Natural killer cell treated with Interleukin-12 subunit alpha and Interleukin-12 subunit beta and Interleukin-15 and Interleukin-18, amount 100 ng/mL, for 72 hours (primary cell): ENCODE results near the gene ATE1. TPM values are rescaled to one million over a fixed set of nuclear protein-coding genes. Genes with fewer than 3 reads are reported as not detected.

Experiments
- ATAC-seq, 2 donors: fragments of 150-1000 bp; cut with Tn5 transposase in 1 of 2; sonication (Bioruptor Pico), chemical (Tn5 transposase) in 1 of 2; 2 replicates each; pipeline ENCODE4 v1.10.0; 2021
- DNase-seq: peaks from one replicate; pipeline ENCODE4 v3.0.0; 2022; ENCODE audit warnings: low spot score
- H3K27ac Mint-ChIP-seq, 2 donors: 1 replicate in 1 of 2; 2 replicates in 1 of 2; pipeline ENCODE4 v1.8.0; 2022; ENCODE audit warnings: mixed read lengths in 2 of 2, mild to moderate bottlenecking in 1 of 2, moderate library complexity in 1 of 2
- H3K27me3 Mint-ChIP-seq, 2 donors: 1 replicate in 1 of 2; 2 replicates in 1 of 2; pipeline ENCODE4 v1.8.0; 2022; ENCODE audit warnings: mixed read lengths in 2 of 2
- H3K36me3 Mint-ChIP-seq: one replicate; pipeline ENCODE4 v1.8.0; 2022; ENCODE audit warnings: mixed read lengths
- H3K4me1 Mint-ChIP-seq, 2 donors: 1 replicate in 1 of 2; 2 replicates in 1 of 2; pipeline ENCODE4 v1.8.0; 2022; ENCODE audit warnings: low read depth in 2 of 2, mixed read lengths in 2 of 2, mild to moderate bottlenecking in 1 of 2
- H3K4me3 Mint-ChIP-seq: one replicate; pipeline ENCODE4 v1.8.0; 2022; ENCODE audit warnings: mixed read lengths
- H3K9me3 Mint-ChIP-seq: 2 replicates; pipeline ENCODE4 v1.8.0; 2022; ENCODE audit warnings: mixed read lengths
- total RNA-seq, 2 donors: library from RNA; stranded (reverse); gene quantifications; one replicate each; pipeline ENCODE4 v1.2.3, GENCODE V29; 2022

Gene ATE1
- total RNA-seq, 2 donors from 2014 or later = 27.7 to 32.6 TPM

- H3K36me3 Mint-ChIP-seq = no peaks in the 10 kb centered on the region
- DNase-seq (no peak), ATAC-seq (no peak)
- no peak overlapping the region for H3K4me3 Mint-ChIP-seq
- H3K27me3 Mint-ChIP-seq = no peaks in the 10 kb centered on the region
- no peak overlapping the region for H3K27ac Mint-ChIP-seq
- H3K4me1 Mint-ChIP-seq = peaks cover 0 to 15% of the 10 kb centered on the region in 2 donors
- no peaks in the 10 kb centered on the region for H3K9me3 Mint-ChIP-seq
Observed at GRCh38 chr10:121800146-121800545, 127.7 kb downstream of the ATE1 start.

- H3K4me3 Mint-ChIP-seq = no peak overlapping the region
- H3K4me1 Mint-ChIP-seq = peaks cover 0 to 12% of the 10 kb centered on the region in 2 donors
- ATAC-seq (no peak), DNase-seq (no peak)
- no peak overlapping the region for H3K27ac Mint-ChIP-seq
- no peaks in the 10 kb centered on the region for H3K9me3 Mint-ChIP-seq
- no peaks in the 10 kb centered on the region for H3K36me3 Mint-ChIP-seq
- no peaks in the 10 kb centered on the region for H3K27me3 Mint-ChIP-seq
Observed at GRCh38 chr10:121797490-121797889, 130.3 kb downstream of the ATE1 start.

- no peak for DNase-seq
- H3K27me3 Mint-ChIP-seq = no peaks in the 10 kb centered on the region
- no peak overlapping the region for H3K27ac Mint-ChIP-seq
- peaks cover 0 to 12% of the 10 kb centered on the region in 2 donors for H3K4me1 Mint-ChIP-seq
- no peak overlapping the region for H3K4me3 Mint-ChIP-seq
- no peak for ATAC-seq
- H3K9me3 Mint-ChIP-seq = no peaks in the 10 kb centered on the region
- H3K36me3 Mint-ChIP-seq = no peaks in the 10 kb centered on the region
Observed at GRCh38 chr10:121796342-121796741, 131.5 kb downstream of the ATE1 start.

GRCh38 chr10:121792198-121792597, 135.6 kb downstream of the ATE1 start:
- Mint-ChIP-seq H3K36me3 (peaks cover 4% of the 10 kb centered on the region), H3K9me3 (no peaks in the 10 kb centered on the region), H3K27ac (no peak overlapping the region), H3K27me3 (no peaks in the 10 kb centered on the region), H3K4me3 (no peak overlapping the region), H3K4me1 (peaks cover 0 to 6% of the 10 kb centered on the region in 2 donors)
- DNase-seq (no peak), ATAC-seq (no peak)

GRCh38 chr10:121791761-121792160, 136.1 kb downstream of the ATE1 start:
- Mint-ChIP-seq H3K36me3 (peaks cover 4% of the 10 kb centered on the region), H3K4me3 (no peak overlapping the region)
- DNase-seq = no peak

GRCh38 chr10:121788717-121789116, 139.1 kb downstream of the ATE1 start:
- H3K4me1 Mint-ChIP-seq = no peaks in the 10 kb centered on the region

More at GRCh38 chr10:121791761-121792160, 136.1 kb downstream of the ATE1 start:
- H3K27me3 Mint-ChIP-seq = no peaks in the 10 kb centered on the region
- peaks cover 0 to 2% of the 10 kb centered on the region in 2 donors for H3K4me1 Mint-ChIP-seq
- H3K27ac Mint-ChIP-seq = no peak overlapping the region
- H3K9me3 Mint-ChIP-seq = no peaks in the 10 kb centered on the region
- no peak for ATAC-seq

GRCh38 chr10:121788115-121788514, 139.7 kb downstream of the ATE1 start:
- peaks cover 4% of the 10 kb centered on the region for H3K36me3 Mint-ChIP-seq
- H3K9me3 Mint-ChIP-seq = no peaks in the 10 kb centered on the region
- ATAC-seq (no peak), DNase-seq (no peak)
- no peak overlapping the region for H3K4me3 Mint-ChIP-seq
- no peaks in the 10 kb centered on the region for H3K27me3 Mint-ChIP-seq
- no peak overlapping the region for H3K27ac Mint-ChIP-seq
- no peaks in the 10 kb centered on the region for H3K4me1 Mint-ChIP-seq

More at GRCh38 chr10:121788717-121789116, 139.1 kb downstream of the ATE1 start:
- H3K27ac Mint-ChIP-seq = no peak overlapping the region
- H3K4me3 Mint-ChIP-seq = no peak overlapping the region
- H3K27me3 Mint-ChIP-seq = no peaks in the 10 kb centered on the region
- peaks cover 4% of the 10 kb centered on the region for H3K36me3 Mint-ChIP-seq
- ATAC-seq (no peak), DNase-seq (no peak)
- no peaks in the 10 kb centered on the region for H3K9me3 Mint-ChIP-seq

GRCh38 chr10:121787169-121787568, 140.7 kb downstream of the ATE1 start:
- Mint-ChIP-seq H3K27me3 (no peaks in the 10 kb centered on the region), H3K36me3 (peaks cover 4% of the 10 kb centered on the region), H3K4me3 (no peak overlapping the region), H3K4me1 (no peaks in the 10 kb centered on the region), H3K9me3 (no peaks in the 10 kb centered on the region), H3K27ac (no peak overlapping the region)
- ATAC-seq (no peak), DNase-seq (no peak)

- no peak for DNase-seq
- Mint-ChIP-seq H3K27ac (no peak overlapping the region), H3K36me3 (peaks cover 4% of the 10 kb centered on the region), H3K9me3 (no peaks in the 10 kb centered on the region), H3K4me3 (no peak overlapping the region), H3K4me1 (no peaks in the 10 kb centered on the region), H3K27me3 (no peaks in the 10 kb centered on the region)
- no peak for ATAC-seq
Observed at GRCh38 chr10:121783782-121784372, 144.0 kb downstream of the ATE1 start.

- no peak overlapping the region for H3K27ac Mint-ChIP-seq
Observed at GRCh38 chr10:121781101-121781500, 146.7 kb downstream of the ATE1 start.

GRCh38 chr10:121774813-121775212, 153.0 kb downstream of the ATE1 start:
- ATAC-seq (no peak), DNase-seq (no peak)
- Mint-ChIP-seq H3K27ac (no peak overlapping the region), H3K27me3 (no peaks in the 10 kb centered on the region), H3K36me3 (no peaks in the 10 kb centered on the region), H3K9me3 (no peaks in the 10 kb centered on the region), H3K4me3 (no peak overlapping the region), H3K4me1 (no peaks in the 10 kb centered on the region)

More at GRCh38 chr10:121781101-121781500, 146.7 kb downstream of the ATE1 start:
- DNase-seq (no peak), ATAC-seq (no peak)
- Mint-ChIP-seq H3K4me1 (no peaks in the 10 kb centered on the region), H3K4me3 (no peak overlapping the region), H3K9me3 (no peaks in the 10 kb centered on the region), H3K36me3 (no peaks in the 10 kb centered on the region), H3K27me3 (no peaks in the 10 kb centered on the region)

GRCh38 chr10:121774404-121774803, 153.4 kb downstream of the ATE1 start:
- no peak overlapping the region for H3K27ac Mint-ChIP-seq
- no peak overlapping the region for H3K4me3 Mint-ChIP-seq
- H3K36me3 Mint-ChIP-seq = no peaks in the 10 kb centered on the region
- H3K27me3 Mint-ChIP-seq = no peaks in the 10 kb centered on the region
- ATAC-seq (no peak), DNase-seq (no peak)
- no peaks in the 10 kb centered on the region for H3K4me1 Mint-ChIP-seq
- H3K9me3 Mint-ChIP-seq = no peaks in the 10 kb centered on the region

- no peaks in the 10 kb centered on the region for H3K27me3 Mint-ChIP-seq
- DNase-seq (no peak), ATAC-seq (no peak)
- H3K9me3 Mint-ChIP-seq = no peaks in the 10 kb centered on the region
- peaks cover under 1% of the 10 kb centered on the region for H3K36me3 Mint-ChIP-seq
- H3K27ac Mint-ChIP-seq = no peak overlapping the region
- no peak overlapping the region for H3K4me3 Mint-ChIP-seq
- no peaks in the 10 kb centered on the region for H3K4me1 Mint-ChIP-seq
Observed at GRCh38 chr10:121772884-121773283, 154.9 kb downstream of the ATE1 start.

- Mint-ChIP-seq H3K27ac (no peak overlapping the region), H3K36me3 (peaks cover 4% of the 10 kb centered on the region)
- ATAC-seq = no peak
Observed at GRCh38 chr10:121772406-121772805, 155.4 kb downstream of the ATE1 start.

GRCh38 chr10:121771966-121772365, 155.9 kb downstream of the ATE1 start:
- Mint-ChIP-seq H3K4me1 (no peaks in the 10 kb centered on the region), H3K9me3 (no peaks in the 10 kb centered on the region), H3K4me3 (no peak overlapping the region), H3K27me3 (no peaks in the 10 kb centered on the region), H3K36me3 (peaks cover 7% of the 10 kb centered on the region), H3K27ac (no peak overlapping the region)
- no peak for DNase-seq
- no peak for ATAC-seq

More at GRCh38 chr10:121772406-121772805, 155.4 kb downstream of the ATE1 start:
- H3K4me1 Mint-ChIP-seq = no peaks in the 10 kb centered on the region
- no peaks in the 10 kb centered on the region for H3K9me3 Mint-ChIP-seq
- no peaks in the 10 kb centered on the region for H3K27me3 Mint-ChIP-seq
- no peak for DNase-seq
- no peak overlapping the region for H3K4me3 Mint-ChIP-seq
